IPS-20b (cell line): ENCODE results near the gene TMEM151A.
"Not testable (repeated sequence)": the region's sequence is repeated elsewhere in the genome, so short reads cannot be mapped to it uniquely, and the experiment has no call there.

Experiments
- H3K27ac ChIP-seq: one replicate; pipeline ENCODE4 v1.5.1; 2013; ENCODE audit warnings: low read length
- H3K27me3 ChIP-seq: 2 replicates; pipeline ENCODE4 v1.6.1; 2013; ENCODE audit warnings: mild to moderate bottlenecking, low read length, inconsistent platforms; ENCODE audit not compliant: insufficient read depth
- H3K36me3 ChIP-seq: 2 replicates; pipeline ENCODE4 v1.6.1; 2013; ENCODE audit warnings: low read depth, mild to moderate bottlenecking, inconsistent platforms, low read length, moderate library complexity; ENCODE audit not compliant: insufficient read depth
- H3K4me1 ChIP-seq: 2 replicates; pipeline ENCODE4 v1.6.1; 2013; ENCODE audit warnings: mild to moderate bottlenecking, control low read depth, inconsistent platforms, low read length, moderate library complexity; ENCODE audit not compliant: insufficient read depth
- H3K4me3 ChIP-seq: 2 replicates; pipeline ENCODE4 v1.5.1; 2013; ENCODE audit warnings: mild to moderate bottlenecking, low read length, inconsistent platforms
- H3K9ac ChIP-seq: 2 replicates; pipeline ENCODE4 v1.6.1; 2013; ENCODE audit warnings: low read depth, mild to moderate bottlenecking, inconsistent platforms, low read length, moderate library complexity
- H3K9me3 ChIP-seq: 2 replicates; pipeline ENCODE4 v1.6.1; 2013; ENCODE audit warnings: mild to moderate bottlenecking, low read depth, low read length, inconsistent platforms; ENCODE audit not compliant: insufficient read depth

Gene TMEM151A

DNA sequence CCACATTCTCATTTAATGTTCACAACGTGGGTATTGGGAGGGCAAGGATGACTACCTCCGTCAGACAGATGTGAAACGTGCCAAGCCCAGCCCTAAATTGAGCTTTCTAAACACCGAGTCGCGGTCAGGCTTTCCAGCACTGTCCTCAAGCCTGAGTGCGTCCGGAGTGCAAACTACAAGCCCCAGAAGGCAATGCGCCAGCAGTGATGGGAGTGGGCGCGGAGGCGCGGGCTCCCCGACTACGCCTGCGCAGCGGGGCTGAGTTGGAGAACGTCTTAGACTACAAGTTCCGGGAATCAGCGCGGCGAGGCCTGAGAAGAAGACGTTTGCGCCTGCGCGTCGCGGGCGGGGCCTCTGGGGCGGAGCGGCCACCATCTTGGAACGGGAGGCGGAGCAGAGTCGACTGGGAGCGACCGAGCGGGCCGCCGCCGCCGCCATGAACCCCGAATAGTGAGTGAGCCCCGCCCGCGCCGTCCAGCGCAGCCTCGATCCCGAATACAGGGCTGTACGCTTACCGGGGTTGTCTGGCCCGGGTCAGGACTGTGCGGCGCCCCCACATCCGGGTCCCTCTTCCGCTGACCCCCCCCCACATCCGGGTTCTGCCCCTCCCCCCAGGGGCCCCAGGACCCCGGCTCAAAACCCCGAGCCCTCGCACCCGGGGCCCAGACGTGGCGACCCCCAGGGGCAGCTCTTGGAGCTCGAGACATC lies 23.3 kb upstream of the TMEM151A start, which contains the start of gene RAB1B:
Gene RAB1B, plus strand, starts transcription at position 396 of the 708 bp plus-strand sequence. Its CDS starts 41 bp downstream, at position 437.
- Histone ChIP-seq H3K36me3 (peaks cover 40% of the 10 kb centered on the region), H3K4me1 (peaks cover 7% of the 10 kb centered on the region; the same call in 1 of the 2 replicates), H3K9me3 (no peaks in the 10 kb centered on the region), H3K9ac (peak within 1 kb of the TSS; percentile 92), H3K27ac (peak within 1 kb of the TSS; percentile 74), H3K27me3 (no peaks in the 10 kb centered on the region), H3K4me3 (peak within 1 kb of the TSS; percentile 96)

DNA sequence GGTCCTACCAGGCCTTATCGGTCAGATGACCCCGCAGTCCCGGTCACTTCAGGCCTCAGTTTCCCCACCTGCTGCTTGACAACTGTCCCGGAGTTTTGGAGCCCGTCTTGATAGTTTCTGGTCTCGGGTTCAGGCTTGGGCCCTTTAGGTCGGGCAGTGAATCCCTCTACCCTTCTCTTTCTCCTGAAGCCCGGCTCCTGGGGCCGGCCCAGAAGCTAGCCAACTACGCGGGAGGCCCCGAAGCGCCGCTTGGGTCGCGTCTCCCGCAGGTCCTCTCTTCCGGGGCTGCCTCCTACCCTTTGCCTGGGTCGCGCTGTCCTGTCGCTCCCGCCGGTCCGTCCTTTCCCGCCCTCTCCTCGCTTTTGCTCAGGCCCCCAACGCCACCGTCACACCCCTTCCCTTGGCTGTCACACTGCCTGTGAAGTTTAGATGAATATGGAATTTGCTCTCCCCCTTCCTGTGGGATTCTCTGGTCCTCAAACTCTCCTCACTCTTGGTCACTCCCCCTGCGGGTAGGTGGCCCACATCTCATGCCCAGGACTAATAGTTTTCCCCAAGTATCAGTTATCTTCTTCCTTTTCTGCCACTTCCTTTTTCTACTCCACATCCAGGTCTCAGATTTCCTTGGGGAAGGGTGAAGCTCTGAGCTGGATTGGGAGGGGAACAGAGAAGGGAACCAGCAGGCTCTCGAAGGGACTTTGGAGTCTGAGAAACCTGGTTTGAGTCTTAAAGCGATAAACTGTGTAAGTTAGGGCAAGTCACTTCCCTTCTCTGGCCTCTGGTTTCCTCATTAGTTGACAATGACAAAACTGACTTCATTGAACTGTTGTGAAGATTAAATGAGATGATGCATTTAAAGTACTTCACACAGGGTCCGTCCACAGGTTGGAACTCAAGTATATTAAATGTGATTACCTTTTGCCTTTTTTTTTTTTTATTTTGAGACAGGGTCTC lies 22.5 kb upstream of the TMEM151A start:
- H3K9me3 ChIP-seq = no peaks in the 10 kb centered on the region
- H3K4me1 ChIP-seq = peaks cover 7% of the 10 kb centered on the region; the same call in 1 of the 2 replicates
- no peaks in the 10 kb centered on the region for H3K27me3 ChIP-seq
- peak overlapping the region; percentile 92 for H3K9ac ChIP-seq
- H3K36me3 ChIP-seq = peaks cover 40% of the 10 kb centered on the region
- H3K27ac ChIP-seq = peak overlapping the region; percentile 74
- peak overlapping the region; percentile 96 for H3K4me3 ChIP-seq

DNA sequence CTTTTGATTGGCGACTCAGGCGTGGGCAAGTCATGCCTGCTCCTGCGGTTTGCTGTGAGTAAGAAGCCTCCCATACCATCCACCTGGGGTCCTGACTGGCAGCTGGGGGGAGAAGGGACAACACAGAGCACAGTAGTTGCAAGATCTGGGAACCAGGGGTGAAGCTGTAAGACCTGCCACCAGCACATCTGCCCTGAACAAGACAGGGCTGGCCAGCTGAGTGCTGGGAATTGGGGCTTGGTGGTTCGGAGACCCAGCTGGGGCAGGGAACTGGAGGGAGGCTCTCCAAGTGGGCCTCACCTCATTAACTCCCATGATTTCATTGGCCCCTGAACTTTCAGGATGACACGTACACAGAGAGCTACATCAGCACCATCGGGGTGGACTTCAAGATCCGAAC lies 19.9 kb upstream of the TMEM151A start:
- Histone ChIP-seq H3K27ac (no peak overlapping the region), H3K4me3 (no peak overlapping the region), H3K36me3 (peaks cover 47% of the 10 kb centered on the region), H3K9ac (no peak overlapping the region), H3K4me1 (peaks cover 7% of the 10 kb centered on the region; the same call in 1 of the 2 replicates), H3K27me3 (no peaks in the 10 kb centered on the region), H3K9me3 (no peaks in the 10 kb centered on the region)

DNA sequence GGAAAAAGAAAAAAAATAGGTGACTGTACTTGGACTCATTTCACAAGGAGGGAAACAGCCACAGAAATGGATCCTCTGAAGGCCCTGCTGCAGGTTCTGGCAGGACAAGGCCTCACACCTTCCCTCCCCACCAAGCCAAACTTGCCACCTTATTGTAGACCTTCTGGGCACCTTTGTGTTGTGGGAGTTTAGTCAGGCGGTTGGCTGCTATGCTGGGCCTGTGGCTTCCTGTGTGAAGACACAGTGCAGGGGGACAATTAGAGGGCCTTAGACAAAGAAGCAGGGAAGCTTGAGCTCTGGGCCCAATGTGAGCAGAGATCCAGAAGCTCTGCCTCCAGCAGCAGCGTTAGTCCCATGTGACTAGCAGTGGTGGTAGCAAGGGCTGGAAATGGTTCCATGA lies 19.1 kb upstream of the TMEM151A start:
- H3K4me1 ChIP-seq = peaks cover 7% of the 10 kb centered on the region; the same call in 1 of the 2 replicates
- no peak overlapping the region for H3K4me3 ChIP-seq
- no peaks in the 10 kb centered on the region for H3K9me3 ChIP-seq
- H3K27ac ChIP-seq = no peak overlapping the region
- H3K27me3 ChIP-seq = no peaks in the 10 kb centered on the region
- H3K9ac ChIP-seq = no peak overlapping the region
- H3K36me3 ChIP-seq = peaks cover 47% of the 10 kb centered on the region

DNA sequence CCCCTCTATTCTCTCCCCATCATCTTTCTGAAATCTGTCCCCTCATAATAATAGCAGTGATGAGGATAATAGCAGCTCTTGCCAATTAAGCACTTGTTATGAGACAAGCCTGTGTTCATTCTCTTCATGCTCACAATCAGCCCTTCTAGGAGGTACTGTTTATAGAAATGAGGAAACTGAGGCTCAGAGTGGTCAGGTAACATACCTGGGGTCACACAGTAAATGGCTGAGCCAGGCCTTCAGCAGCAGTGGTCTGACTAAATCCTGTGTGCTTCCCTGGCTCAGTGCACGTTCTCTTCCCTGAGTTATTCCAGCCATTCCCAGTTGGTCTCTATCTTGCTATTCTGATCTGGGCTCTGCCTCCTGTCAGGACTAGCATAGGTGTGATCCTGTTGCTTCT lies 17.5 kb upstream of the TMEM151A start:
- Histone ChIP-seq H3K4me3 (no peak overlapping the region), H3K27ac (no peak overlapping the region), H3K9ac (no peak overlapping the region), H3K9me3 (no peaks in the 10 kb centered on the region), H3K4me1 (peaks cover 9% of the 10 kb centered on the region; the same call in 1 of the 2 replicates), H3K27me3 (peaks cover 5% of the 10 kb centered on the region; the same call in 1 of the 2 replicates), H3K36me3 (peaks cover 47% of the 10 kb centered on the region)

DNA sequence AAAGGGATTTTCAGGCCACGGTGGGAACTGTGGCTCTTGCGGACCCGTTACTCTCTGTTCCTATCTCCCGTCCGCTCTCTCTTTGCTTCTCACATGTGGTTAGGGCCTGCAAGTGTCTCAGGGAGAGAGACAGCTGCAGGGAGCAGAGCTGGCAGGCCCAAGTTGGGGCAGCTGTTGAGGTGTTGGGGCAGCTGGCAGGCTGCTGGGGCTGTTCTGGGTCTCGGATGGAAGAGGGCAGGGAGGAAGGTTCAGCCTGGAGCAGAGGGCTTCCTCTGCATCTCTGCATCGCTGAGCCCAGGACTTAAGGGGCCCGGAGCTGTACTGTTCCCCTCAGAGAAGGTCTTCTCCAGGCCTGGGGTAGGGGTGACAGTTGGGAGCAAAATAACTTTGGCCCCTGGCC lies 16.3 kb upstream of the TMEM151A start:
- Histone ChIP-seq H3K27ac (no peak overlapping the region), H3K36me3 (peaks cover 47% of the 10 kb centered on the region), H3K27me3 (peaks cover 6% of the 10 kb centered on the region; the same call in 1 of the 2 replicates)

DNA sequence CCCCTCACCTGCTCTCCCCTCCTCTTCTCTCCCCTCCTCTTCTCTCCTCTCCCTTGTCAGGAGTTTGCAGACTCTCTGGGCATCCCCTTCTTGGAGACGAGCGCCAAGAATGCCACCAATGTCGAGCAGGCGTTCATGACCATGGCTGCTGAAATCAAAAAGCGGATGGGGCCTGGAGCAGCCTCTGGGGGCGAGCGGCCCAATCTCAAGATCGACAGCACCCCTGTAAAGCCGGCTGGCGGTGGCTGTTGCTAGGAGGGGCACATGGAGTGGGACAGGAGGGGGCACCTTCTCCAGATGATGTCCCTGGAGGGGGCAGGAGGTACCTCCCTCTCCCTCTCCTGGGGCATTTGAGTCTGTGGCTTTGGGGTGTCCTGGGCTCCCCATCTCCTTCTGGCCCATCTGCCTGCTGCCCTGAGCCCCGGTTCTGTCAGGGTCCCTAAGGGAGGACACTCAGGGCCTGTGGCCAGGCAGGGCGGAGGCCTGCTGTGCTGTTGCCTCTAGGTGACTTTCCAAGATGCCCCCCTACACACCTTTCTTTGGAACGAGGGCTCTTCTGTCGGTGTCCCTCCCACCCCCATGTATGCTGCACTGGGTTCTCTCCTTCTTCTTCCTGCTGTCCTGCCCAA lies 15.6 kb upstream of the TMEM151A start:
- Histone ChIP-seq H3K9ac (no peak overlapping the region), H3K27ac (no peak overlapping the region), H3K9me3 (no peaks in the 10 kb centered on the region), H3K4me1 (peaks cover 2% of the 10 kb centered on the region; the same call in 1 of the 2 replicates), H3K27me3 (peaks cover 6% of the 10 kb centered on the region; the same call in 1 of the 2 replicates), H3K36me3 (peaks cover 47% of the 10 kb centered on the region), H3K4me3 (no peak overlapping the region)

More for the DNA sequence above, 16.3 kb upstream of the TMEM151A start:
- no peaks in the 10 kb centered on the region for H3K9me3 ChIP-seq
- H3K4me3 ChIP-seq = no peak overlapping the region
- H3K4me1 ChIP-seq = peaks cover 2% of the 10 kb centered on the region; the same call in 1 of the 2 replicates
- no peak overlapping the region for H3K9ac ChIP-seq

DNA sequence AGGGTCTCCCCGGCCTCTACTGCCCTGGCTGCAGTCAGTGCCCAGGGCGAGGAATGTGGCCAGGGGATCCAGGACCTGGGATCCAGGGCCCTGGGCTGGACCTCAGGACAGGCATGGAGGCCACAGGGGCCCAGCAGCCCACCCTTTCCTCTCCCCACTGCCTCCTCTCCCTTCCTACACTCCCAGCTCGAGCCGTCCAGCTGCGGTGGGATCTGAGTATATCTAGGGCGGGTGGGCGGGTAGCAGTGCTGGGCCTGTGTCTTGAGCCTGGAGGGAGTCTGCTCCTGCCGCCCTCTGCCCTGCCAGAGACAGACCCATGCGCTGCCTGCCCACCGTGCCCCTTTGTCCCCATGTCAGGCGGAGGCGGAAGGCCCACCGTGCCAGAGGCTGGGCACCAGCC lies 15.1 kb upstream of the TMEM151A start:
- not testable (repeated sequence) for H3K27me3 ChIP-seq, H3K9ac ChIP-seq, H3K27ac ChIP-seq, H3K9me3 ChIP-seq, H3K4me1 ChIP-seq, H3K4me3 ChIP-seq
- peaks cover 46% of the 10 kb centered on the region for H3K36me3 ChIP-seq

DNA sequence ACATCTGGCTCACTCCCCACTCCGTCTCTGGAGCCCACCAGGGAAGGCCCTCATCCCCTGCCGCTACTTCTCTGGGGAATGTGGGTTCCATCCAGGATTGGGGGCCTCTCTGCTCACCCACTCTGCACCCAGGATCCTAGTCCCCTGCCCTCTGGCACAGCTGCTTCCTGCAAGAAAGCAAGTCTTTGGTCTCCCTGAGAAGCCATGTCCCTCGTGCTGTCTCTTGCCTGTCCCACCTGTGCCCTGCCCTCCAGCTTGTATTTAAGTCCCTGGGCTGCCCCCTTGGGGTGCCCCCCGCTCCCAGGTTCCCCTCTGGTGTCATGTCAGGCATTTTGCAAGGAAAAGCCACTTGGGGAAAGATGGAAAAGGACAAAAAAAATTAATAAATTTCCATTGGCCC lies 14.6 kb upstream of the TMEM151A start:
- not testable (repeated sequence) for H3K9ac ChIP-seq, H3K27me3 ChIP-seq, H3K9me3 ChIP-seq, H3K27ac ChIP-seq, H3K4me3 ChIP-seq, H3K4me1 ChIP-seq
- H3K36me3 ChIP-seq = peaks cover 42% of the 10 kb centered on the region

DNA sequence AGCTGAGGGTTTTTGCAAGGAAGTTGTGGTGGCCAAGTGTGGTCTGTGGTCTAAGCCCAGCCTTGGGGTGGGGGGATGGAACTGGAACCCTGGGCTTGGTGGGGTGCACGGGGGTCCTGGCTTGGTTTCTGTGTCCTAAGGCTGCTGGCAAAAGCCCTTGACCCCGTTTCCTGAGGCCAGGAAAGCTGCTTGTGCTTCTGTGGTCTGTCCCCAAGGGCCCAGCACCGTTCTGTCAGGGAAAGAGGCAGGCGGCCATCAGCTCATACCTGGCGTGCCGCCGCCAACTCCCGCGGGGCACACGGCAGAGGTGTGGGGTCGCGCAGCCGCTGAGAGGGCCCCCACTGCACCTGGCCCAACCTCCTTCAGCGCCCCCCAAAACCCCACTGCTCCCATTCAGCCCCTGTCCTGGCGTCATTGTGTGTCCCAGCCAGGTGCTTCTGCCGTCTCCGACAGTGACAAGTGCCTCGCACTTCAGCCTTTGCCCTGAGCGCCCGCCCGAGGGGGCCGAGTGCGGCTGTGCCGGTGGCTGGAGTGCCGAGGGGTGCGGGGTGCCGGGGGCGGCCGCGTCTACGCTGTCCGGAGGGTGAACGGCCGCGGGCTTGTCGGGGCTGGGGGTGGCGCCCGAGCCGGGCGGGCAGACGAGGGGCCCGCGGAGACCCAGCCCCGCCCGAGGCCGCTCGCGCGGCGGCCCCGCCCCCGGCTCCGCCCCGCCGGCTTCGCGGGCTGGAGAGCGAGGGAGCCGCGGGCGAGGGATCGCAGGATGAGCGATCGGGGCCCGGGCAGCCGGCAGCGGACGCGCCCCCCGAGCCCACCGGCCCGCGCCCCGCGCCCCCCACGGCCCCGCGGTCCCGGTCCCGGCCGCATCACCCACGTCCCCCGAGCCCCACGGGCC lies 14.0 kb upstream of the TMEM151A start, which contains the start of gene CNIH2:
Gene CNIH2, plus strand, starts transcription at position 705 of the 892 bp plus-strand sequence. CDS start 282 bp downstream, outside the sequence.
- H3K9me3 ChIP-seq = no peaks in the 10 kb centered on the region
- peaks cover 9% of the 10 kb centered on the region; the same call in 1 of the 2 replicates for H3K27me3 ChIP-seq
- peak within 1 kb of the TSS; percentile 53; the same call in 1 of the 2 replicates for H3K9ac ChIP-seq
- peaks cover 4% of the 10 kb centered on the region; the same call in 1 of the 2 replicates for H3K4me1 ChIP-seq
- H3K27ac ChIP-seq = no peak within 1 kb of the TSS
- peaks cover 35% of the 10 kb centered on the region for H3K36me3 ChIP-seq
- H3K4me3 ChIP-seq = peak within 1 kb of the TSS; percentile 63
